Fibroblast of the aortic adventitia (primary cell): ENCODE measurements around the gene FBF1. TPM values are rescaled to one million over a fixed set of nuclear protein-coding genes. Genes with fewer than 3 reads are reported as not detected.
"Not testable (repeated sequence)": the region's sequence is repeated elsewhere in the genome, so short reads cannot be mapped to it uniquely, and the experiment has no call there.

ENCODE experiments used
- DNase-seq: peaks from one replicate; pipeline ENCODE4 v3.0.0-alpha.2; 2010; ENCODE audit warnings: low read depth
- H3K4me3 ChIP-seq: 2 replicates; pipeline ENCODE4 v1.5.1; 2011; ENCODE audit warnings: low read depth, mild to moderate bottlenecking, control low read depth, low read length, moderate library complexity
- CTCF ChIP-seq: IDR thresholded peaks from 2 replicates; pipeline ENCODE4 v1.5.1; 2011; ENCODE audit warnings: mild to moderate bottlenecking, low read length, control low read depth, inconsistent platforms; ENCODE audit not compliant: insufficient read depth
- total RNA-seq: library from RNA; depleted of rRNA; stranded (reverse); fragments of >200 nt; gene quantifications from 2 replicates; pipeline ENCODE4 v1.2.3, GENCODE V29; 2012; ENCODE audit warnings: low replicate concordance

The FBF1 gene
- total RNA-seq, 1 donor: 14.1 TPM

- peak overlapping the region; percentile 93 for H3K4me3 ChIP-seq
- DNase-seq: peak; percentile 89
- no peak for TF ChIP-seq CTCF
These were observed 38.9 kb upstream of the FBF1 start for GRCh38 chr17:75979705-75980187.

- DNase-seq: peak; percentile 96
- peak within 1 kb of the TSS; percentile 93 for H3K4me3 ChIP-seq
- peak; percentile 18 for TF ChIP-seq CTCF
These were observed 38.3 kb upstream of the FBF1 start, which contains the start of the genes ACOX1 and TEN1 for GRCh38 chr17:75978938-75979704. TSS of gene ACOX1 (minus strand) at chr17:75979166. CDS start at chr17:75979073, 93 bp downstream. TSS of gene TEN1 (plus strand) at chr17:75979240. CDS start at chr17:75986193, 6,953 bp downstream.

- TF ChIP-seq CTCF: no peak
- DNase-seq: peak; percentile 37
- H3K4me3 ChIP-seq: peak overlapping the region; percentile 32
These were observed 35.5 kb upstream of the FBF1 start for GRCh38 chr17:75976175-75976848.

GRCh38 chr17:75975757-75976174, 34.9 kb upstream of the FBF1 start:
- peak overlapping the region; percentile 4 for H3K4me3 ChIP-seq
- TF ChIP-seq CTCF: no peak
- DNase-seq: no peak

- H3K4me3 ChIP-seq, DNase-seq: not testable (repeated sequence)
These were observed 34.3 kb upstream of the FBF1 start for GRCh38 chr17:75975187-75975586.

- no peak for TF ChIP-seq CTCF
- no peak overlapping the region for H3K4me3 ChIP-seq
- DNase-seq: no peak
These were observed 29.8 kb upstream of the FBF1 start for GRCh38 chr17:75970626-75971025.

GRCh38 chr17:75970011-75970523, 29.2 kb upstream of the FBF1 start:
- no peak for TF ChIP-seq CTCF
- DNase-seq: peak; percentile 49
- H3K4me3 ChIP-seq: no peak overlapping the region

GRCh38 chr17:75969044-75969443, 28.2 kb upstream of the FBF1 start:
- H3K4me3 ChIP-seq, DNase-seq: not testable (repeated sequence)
